ENCODE data around the gene FBLN1.
A peak's percentile ranks its signal among the peaks of the same experiment; 100 is the strongest.

FBLN1 gene

GRCh38 chr22:45504373-45505341 lies 2.0 kb downstream of the FBLN1 start:
- DNase-seq: peak; percentile 41
- H3K4me3 Mint-ChIP-seq: peak overlapping the region; percentile 89
- H3K9me3 Mint-ChIP-seq: no peaks in the 10 kb centered on the region
- H3K36me3 Mint-ChIP-seq (ENCODE audit: low read depth): no peaks in the 10 kb centered on the region
- H3K27ac Mint-ChIP-seq: peak overlapping the region; percentile 100
- H3K27me3 Mint-ChIP-seq (ENCODE audit: low read depth, poor library complexity): no peaks in the 10 kb centered on the region
- TF ChIP-seq, protein P1, sequence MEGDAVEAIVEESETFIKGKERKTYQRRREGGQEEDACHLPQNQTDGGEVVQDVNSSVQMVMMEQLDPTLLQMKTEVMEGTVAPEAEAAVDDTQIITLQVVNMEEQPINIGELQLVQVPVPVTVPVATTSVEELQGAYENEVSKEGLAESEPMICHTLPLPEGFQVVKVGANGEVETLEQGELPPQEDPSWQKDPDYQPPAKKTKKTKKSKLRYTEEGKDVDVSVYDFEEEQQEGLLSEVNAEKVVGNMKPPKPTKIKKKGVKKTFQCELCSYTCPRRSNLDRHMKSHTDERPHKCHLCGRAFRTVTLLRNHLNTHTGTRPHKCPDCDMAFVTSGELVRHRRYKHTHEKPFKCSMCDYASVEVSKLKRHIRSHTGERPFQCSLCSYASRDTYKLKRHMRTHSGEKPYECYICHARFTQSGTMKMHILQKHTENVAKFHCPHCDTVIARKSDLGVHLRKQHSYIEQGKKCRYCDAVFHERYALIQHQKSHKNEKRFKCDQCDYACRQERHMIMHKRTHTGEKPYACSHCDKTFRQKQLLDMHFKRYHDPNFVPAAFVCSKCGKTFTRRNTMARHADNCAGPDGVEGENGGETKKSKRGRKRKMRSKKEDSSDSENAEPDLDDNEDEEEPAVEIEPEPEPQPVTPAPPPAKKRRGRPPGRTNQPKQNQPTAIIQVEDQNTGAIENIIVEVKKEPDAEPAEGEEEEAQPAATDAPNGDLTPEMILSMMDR (IDR thresholded peaks at IDR 0.05): no peak
- H3K4me1 Mint-ChIP-seq: peaks cover 80% of the 10 kb centered on the region

DNA sequence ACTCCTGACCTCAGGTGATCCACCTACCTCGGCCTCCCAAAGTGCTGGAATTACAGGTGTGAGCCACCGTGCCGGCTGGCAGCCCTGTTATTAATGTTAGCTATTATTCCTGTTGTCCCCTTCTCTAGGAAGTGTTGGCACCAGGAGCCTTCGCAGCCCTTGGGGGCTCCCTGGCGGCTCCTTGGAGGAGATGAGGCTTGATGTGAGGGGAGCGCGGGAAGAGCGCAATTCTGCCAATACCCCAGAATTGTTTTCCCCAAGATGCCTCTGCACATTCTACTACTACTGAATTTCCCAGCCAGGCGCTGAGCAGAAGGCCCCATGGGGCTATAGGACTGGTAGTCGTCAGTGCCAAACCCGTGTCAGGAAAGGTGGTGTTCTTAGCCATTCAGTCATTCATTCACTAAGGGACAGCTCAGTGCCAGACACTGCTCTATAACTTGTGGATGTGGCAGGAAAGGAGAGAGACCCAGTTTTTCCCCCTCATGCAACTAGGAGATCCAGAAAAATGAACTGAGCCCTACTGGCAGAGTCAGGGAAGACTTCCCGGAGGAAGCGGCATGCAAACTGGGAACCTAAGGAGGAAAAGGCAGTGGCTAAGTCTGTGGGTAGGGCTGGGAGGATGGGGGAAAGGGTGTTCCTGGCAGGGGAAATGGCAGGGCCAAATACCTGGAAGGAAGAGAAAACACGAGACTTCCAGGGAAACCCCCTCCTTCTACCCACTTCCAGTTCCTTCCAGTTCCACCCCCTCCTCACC lies 3.5 kb downstream of the FBLN1 start:
- Mint-ChIP-seq H3K27ac (no peak overlapping the region), H3K9me3 (no peaks in the 10 kb centered on the region), H3K36me3 (ENCODE audit: low read depth) (no peaks in the 10 kb centered on the region), H3K27me3 (ENCODE audit: low read depth, poor library complexity) (no peaks in the 10 kb centered on the region), H3K4me1 (peaks cover 80% of the 10 kb centered on the region), H3K4me3 (peak overlapping the region; percentile 47)
- TF ChIP-seq, protein P1 (IDR thresholded peaks at IDR 0.05): no peak
- DNase-seq: no peak

DNA sequence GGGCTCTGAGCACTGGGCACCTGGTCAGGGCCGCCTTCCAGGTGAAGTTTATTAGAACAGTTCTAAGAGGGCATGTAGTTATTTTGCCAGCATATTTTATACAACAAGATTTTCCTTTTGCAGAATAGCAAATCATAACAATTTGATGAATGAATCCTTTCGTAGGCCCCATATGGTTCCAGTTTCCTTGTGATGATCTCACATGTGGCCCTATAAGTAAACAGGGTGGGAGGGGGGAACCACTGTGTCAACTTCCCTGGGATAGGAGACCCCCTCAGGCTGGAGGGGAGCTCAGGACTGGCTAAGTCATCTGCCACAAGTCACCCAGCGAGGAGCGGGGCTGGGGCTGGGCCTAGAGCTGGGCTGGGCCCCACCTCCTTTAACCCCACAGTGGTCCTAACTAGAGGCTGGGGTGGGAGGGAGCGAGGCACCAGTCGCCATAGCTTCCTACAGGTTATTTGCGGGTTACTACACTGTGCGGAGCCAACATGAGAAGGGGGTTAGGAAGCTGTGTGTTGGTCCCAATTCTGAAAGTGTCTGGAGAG lies 4.2 kb downstream of the FBLN1 start:
- Mint-ChIP-seq H3K4me1 (peaks cover 78% of the 10 kb centered on the region), H3K27me3 (ENCODE audit: low read depth, poor library complexity) (no peaks in the 10 kb centered on the region), H3K9me3 (no peaks in the 10 kb centered on the region), H3K36me3 (ENCODE audit: low read depth) (no peaks in the 10 kb centered on the region), H3K27ac (no peak overlapping the region), H3K4me3 (no peak overlapping the region)
- TF ChIP-seq, protein P1 (IDR thresholded peaks at IDR 0.05): no peak
- DNase-seq: no peak

GRCh38 chr22:45507798-45508197 lies 5.1 kb downstream of the FBLN1 start:
- TF ChIP-seq, protein P1 (IDR thresholded peaks at IDR 0.05): no peak
- Mint-ChIP-seq H3K9me3 (no peaks in the 10 kb centered on the region), H3K27me3 (ENCODE audit: low read depth, poor library complexity) (no peaks in the 10 kb centered on the region), H3K36me3 (ENCODE audit: low read depth) (no peaks in the 10 kb centered on the region), H3K27ac (no peak overlapping the region), H3K4me3 (no peak overlapping the region), H3K4me1 (peaks cover 84% of the 10 kb centered on the region)
- DNase-seq: no peak

DNA sequence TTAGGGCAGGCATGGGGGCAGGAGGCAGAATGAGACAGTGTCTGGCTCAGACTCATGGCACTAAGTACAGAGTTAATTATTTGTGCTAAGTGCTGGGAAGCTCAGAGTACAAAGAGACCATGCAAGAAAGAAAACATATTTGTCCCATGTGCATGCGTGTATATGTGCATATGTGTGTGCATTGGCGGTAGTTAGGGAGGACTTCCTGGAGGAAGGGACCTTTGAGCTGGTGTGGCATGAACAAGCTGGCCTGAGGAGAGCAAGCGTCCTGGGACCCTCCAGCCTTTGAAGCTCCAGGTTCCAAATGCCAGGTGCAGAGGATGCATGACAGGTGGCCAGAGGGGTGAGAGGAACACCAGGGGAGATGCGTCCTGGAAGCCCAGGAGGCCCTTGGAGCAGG lies 6.1 kb downstream of the FBLN1 start:
- Mint-ChIP-seq H3K4me1 (peaks cover 93% of the 10 kb centered on the region), H3K27ac (no peak overlapping the region), H3K4me3 (no peak overlapping the region), H3K9me3 (no peaks in the 10 kb centered on the region), H3K27me3 (ENCODE audit: low read depth, poor library complexity) (no peaks in the 10 kb centered on the region), H3K36me3 (ENCODE audit: low read depth) (no peaks in the 10 kb centered on the region)
- DNase-seq: no peak
- TF ChIP-seq, protein P1 (IDR thresholded peaks at IDR 0.05): no peak
